ENCODE data around the gene RIN1.
"Not testable (repeated sequence)": the region's sequence is repeated elsewhere in the genome, so short reads cannot be mapped to it uniquely, and the experiment has no call there.

Gene RIN1

DNA sequence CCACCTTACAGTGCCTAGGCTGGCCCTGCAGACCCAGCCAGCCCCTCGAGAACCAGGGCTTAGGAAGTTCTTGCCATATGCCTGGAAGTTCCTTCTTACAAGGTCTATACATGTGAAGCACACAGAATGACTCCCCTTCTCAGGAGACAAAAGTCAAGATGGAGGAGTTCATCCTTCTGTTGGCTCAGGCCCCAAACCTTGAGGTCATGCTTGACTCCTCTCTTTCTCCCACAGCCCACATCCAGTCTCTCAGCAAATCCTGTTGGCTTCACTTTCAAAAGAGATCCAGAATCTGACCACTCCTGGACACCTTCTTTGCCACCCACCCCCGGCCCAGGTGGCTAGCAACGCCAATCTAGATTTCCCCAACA lies 17.6 kb downstream of the RIN1 start:
- no peak for DNase-seq

DNA sequence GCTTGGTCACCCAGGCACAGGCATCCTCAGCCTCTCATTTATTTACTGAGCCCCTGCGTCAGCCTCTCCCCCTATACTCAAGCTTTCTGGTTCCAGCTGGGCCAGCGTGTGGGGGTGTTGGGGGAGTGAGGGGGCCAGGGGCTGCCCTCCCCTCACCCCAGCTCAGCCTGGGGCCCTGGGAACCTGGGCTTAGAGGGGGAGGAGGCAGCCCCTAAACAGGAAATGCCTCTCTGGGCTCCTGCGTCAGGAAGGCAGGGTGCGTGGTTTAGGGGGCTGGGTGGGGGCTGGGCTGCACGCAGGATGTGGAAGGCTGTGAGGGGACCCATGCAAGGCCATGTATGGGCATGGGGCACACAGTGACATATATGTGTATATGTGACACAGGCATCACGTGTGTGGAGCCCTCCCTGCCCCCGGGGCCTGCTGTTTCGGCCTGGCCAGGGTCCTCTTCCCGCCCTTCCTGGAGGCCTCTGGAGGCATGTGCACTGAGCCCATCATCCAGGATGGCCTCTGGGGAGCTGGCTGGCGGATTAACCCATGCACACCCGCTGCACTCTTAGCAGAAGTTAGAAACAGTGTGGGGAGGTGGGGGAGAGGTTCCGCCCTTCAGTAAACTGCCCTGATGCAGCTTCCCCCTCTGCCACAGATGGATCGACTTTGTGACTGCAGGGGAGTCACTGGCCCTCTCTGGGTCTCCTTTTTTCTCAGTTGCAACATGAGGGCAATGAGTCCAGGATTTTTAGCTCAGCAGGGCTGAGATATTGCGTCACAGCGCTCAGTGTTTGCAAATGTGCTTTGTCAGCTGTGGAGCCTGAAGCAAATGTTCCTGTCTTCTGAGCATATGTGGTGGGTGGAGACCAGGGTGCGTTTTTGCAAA lies 18.3 kb downstream of the RIN1 start:
- DNase-seq = peak; percentile 79

DNA sequence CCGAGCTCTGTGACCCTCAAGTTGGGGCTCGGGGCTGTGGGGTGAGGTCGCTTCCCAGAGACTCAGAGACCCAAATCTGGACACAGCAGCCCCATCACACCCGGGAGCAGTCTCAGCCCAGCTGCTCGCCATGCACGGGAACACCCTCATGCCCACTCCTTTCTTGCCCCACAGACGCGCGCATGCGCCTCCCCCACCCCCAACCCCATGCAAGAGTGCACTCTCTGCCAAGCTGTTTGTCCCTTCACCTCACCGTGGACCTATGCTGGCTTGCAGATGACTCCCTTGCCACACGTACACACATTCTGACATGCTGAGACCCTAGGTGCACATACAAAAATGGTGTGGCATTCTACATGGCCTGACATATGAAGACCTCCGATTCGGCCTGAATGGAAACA lies 18.9 kb downstream of the RIN1 start:
- no peak for DNase-seq

DNA sequence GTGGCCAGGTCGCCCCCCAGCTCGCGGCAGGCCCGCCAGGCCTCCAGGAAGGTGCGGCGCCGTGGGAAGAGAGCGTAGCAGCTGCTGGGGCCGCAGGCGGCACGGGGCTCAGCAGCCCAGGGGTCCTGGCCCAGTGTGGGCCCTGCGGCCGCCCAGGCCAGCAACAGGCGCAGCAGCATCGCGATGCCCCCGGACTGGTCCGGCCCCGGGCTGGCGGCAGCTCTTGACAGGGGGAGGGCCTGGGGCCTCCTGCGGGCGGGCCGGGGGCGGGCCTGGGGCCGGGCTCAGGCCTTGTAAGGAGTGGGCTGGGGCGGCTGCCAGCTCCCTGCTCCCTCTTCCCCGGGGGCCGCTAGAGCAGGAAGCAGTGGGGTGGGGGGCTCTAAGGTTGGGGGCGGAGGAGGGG lies 19.4 kb downstream of the RIN1 start, which contains the start of gene CD248:
TSS of gene CD248 (minus strand) at position 196 of the 403 bp plus-strand sequence. CDS start at position 179, 17 bp downstream.
- DNase-seq = no peak

DNA sequence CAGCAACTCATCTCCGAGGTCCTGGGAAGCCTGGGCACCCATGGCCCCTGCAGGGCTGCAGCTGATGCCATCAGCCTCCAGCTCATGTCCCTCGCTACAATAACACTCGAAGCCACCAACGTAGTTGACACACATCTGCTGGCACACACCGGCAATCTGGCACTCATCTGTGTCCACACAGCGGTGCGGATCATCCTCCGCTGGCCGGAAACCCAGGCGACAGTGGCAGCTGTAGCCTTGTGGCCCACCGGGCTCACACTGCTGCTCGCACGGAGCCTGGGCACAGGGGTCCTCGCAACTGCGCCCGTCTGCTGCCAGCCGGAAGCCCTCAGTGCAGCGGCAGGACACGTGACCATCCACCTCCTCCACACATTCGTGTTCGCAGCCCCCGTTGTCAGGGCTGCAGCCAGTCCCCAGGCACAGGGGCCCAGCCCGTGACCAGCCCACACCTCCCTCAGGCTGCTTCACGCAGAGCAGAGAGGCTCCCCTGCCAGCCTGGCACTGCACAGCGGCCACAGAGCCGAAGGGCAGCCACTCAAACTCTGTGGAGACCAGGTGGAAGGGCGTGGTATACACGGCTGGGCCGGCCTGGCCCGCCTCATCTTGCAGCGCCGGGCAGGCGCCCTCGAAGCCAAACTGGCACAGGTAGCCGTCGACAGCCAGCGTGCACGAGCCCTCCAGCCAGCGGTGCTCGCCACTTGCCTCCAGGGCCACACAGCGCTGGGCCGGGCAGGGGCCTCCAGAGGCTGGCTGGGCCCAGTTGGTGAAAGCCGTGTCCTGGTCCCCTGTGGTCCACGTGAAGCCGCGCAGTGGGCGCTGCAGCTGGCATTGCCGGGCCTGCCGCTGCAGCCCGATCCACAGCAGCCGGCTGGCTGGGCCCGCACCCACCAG lies 20.1 kb downstream of the RIN1 start:
- no peak for DNase-seq

DNA sequence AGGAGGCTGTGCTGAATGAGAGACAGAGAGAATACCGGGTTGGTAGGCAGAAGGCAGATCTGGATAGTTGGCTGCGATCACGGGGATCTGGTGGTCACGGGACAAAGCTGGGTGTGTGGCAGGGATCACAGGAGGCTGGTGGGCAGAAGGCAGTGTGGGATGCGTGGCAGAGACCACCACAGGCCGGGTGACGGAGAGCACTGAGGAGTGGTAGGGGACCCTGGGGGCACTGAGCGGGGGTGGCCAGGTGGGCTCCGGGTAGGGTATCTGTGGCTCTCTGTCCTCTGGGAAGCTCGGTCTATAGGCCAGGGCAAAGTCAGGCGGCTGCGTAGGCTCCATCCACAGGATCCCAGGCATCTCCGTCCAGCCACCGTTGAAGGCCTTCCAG lies 20.7 kb downstream of the RIN1 start:
- no peak for DNase-seq

DNA sequence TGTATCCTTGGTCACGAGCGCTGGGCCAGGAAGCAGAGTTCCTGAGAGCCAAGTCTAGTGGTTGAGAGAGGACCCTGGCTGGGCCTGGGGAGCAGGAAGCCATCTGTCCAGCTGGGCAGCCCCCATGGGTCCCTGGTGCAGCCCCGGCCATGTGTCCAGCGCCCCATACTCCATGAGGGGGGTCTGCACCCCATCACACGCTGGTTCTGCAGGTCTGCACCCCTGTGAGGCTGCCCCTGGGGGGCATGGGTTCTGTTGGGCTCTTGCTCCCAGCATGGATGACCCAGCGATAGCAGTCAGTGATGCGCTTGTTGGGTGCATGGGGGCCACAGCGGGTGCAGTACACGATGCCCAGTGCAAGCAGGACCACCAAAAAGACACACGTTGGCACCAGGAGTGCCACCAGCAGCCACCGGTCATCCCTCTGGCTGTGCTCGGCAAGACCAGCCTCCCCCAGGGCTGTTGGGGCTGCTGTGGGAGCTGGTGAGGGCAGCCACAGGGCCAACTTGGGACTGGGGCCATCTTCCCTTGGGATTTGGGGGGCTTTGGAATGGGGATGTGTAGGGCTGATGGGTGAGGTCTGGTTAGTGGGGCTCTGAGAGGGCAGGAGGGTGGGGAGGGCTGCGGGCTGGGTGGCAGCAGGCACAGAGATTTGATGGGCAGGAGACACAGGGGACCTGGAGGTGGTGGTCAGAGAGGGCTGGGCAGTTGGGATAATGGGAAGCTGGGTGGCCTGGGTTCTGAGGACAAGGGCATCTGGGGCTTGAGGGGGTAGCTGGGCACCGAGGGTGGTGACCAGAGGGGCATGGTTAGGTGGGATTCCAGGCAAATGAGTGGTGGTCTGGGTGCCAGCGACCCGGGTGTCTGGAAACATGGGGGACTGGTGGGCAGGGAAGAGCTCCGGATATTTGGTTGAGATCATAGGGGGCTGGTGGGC lies 21.4 kb downstream of the RIN1 start:
- no peak for DNase-seq

DNA sequence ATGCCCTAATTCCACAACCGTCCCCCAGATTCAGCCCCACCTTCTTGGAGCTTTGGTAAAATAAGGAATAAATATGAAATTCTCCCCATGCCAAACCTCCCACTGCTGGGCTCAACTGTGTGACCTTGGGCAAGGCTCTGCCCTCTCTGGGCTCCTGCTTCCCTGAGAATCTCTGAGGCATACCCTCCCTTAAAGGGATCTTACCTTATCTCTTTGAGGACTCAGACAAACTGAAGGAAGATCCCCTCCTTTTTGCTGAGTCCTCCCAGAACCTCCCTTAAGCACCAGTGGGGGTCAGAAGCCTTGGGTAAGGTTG lies 22.1 kb downstream of the RIN1 start:
- no peak for DNase-seq

DNA sequence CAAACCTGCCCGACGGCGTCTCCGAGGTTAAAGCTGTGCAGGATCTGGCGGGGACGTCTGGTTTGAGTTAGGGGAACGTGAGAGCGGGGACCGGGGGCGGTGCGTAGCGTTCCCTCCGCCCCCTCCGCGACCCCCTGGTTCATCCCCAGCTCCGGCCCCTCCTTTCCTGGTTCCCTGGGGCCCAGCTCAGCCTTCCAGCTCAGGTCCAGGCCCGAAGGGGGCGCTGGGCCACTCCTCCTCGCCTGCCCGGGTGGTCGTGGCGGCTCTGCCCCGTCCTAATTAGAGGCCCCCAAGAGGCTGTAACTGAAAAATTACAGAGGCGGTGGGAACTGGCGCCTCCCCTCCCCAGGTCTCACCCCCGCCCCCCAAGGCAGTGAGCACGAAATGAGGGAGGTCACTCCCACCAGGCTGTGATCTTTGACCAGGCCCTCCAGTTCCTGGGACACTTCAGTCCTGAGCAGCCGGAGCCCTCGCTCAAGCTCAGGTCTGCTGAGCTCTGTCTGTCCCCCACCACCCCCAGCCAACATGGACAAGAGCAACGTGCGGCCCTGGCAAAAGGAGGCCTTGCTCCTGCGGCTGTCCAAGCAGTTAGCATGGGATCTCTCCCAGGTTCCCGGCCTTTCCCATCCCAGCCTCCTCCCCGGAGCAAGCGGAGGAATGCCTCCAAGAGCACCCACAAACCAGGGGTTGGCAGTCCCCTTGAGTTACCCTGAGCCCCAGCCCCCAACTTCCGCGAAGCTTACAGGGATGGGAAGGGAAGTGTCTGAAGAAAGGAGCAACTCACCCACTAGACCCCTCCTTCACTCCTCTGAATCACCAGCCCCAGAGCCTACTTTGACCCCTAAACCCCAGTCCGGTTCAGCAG lies 22.7 kb downstream of the RIN1 start:
- DNase-seq = no peak

DNA sequence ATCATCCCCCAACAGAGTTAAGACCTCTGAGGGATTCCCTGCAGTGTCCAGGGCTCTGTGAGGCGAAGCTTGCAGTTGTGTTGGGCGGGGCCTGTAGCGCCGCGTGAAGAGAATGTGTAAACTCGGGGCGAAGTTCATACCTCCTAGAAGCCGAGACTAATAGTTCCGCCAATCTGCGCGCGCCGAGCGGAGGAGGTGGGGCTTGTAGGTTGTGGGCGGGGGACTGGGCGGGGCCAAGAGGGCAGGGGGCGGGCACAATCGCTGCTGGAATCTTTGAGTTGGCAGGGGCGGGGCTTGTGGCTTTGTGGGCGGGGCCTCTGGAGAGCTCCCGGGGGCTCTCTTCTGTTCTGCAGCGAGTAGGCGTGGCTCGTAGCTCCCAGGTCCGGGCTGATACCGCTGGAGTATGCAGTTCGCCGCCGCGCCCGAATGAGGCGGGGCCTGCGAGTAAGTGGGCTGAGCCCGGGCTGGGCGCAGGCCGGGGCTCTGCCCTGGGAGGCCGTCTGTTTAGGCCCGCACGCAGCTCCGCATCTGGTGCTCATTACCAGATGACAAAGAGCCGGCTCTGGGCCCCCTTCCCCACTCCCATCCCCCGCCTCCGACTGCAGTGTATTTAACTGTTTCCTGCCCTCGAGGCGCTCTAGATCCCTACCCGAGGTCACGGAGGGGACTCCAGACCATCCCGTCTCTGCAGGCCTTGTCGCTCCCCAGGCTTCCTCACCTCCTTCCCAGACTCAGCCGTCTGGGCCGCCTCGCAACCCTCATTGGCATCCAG lies 23.5 kb downstream of the RIN1 start:
- DNase-seq = peak; percentile 100

DNA sequence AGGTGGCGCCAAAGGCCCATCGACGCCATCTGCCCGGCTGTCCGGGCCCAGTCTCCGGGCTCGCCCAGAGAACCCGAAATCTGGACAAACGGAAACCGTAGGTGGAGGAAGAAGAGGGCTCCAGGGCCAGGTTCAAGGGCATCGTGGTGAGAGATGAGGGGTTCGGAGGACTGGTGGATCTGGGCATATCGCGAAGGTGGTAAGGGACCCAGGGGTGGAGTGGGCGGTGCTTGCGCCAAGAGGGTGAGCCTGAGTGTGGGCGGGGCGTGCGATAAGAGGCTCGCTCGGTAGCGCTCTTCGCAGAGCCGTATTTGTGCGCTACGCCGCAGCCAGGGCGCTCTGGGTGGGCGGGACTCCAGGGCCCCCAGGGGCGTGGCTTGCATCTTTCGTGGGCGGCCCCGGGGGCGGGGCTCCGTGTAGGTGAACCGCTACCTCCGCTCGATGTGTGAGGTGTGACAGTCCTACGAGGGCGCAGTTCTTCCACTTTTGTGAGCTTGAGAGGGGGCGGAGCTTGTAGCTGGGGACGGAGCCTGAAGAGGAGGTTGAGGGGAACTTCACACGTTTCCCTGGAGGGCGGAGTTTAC lies 24.2 kb downstream of the RIN1 start:
- DNase-seq = peak; percentile 92

DNA sequence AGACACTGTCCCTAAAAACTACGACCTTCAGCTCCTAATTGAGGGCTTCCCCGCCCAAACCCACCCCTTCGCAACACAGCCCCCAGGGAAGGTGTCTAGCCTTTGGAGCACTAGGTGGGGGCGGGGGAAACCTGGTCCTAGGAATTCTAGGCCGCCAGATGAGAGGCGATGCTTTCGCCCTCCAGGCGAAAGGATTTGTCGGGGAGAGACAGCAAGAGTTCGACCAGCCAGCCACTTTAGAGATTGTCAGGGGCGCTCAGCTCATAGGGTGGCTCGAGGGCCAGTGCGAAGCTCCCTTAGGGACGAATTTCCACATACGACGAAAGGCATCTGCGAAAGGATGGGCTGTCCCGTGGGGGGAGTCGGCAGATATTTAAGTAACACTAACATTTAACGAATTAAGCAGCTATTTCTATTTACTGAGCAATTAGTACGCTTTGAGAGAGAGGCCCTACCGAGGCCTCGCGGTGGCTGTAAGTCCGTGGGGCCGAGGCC lies 24.7 kb downstream of the RIN1 start:
- DNase-seq = no peak

DNA sequence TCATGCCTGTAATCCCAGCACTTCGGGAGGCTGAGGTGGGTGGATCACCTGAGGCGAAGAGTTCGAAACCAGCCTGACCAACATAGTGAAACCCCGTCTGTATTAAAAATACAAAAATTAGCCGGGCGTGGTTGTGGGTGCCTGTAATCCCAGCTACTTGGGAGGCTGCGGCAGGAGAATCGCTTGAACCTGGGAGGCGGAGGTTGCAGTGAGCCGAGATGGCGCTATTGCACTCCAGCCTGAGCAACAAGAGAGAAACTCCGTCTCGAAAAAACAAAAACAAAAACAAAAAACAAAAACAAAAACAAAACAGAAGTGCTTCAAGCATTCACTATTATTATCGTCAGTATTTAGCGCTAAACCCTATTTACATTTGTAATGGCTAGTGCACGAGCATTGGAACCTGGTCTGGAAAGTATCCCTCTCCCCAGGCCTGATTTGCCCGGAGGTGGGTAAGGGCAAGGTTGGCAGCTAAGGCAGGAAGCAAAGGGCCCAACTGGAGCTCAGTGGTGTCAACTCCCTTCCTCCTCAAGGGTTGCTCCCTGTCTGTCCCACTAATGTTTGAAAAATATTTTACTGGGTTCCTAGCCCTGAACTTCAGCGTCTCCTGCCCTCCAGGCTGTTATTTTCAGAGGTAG lies 25.3 kb downstream of the RIN1 start:
- DNase-seq = not testable (repeated sequence)

DNA sequence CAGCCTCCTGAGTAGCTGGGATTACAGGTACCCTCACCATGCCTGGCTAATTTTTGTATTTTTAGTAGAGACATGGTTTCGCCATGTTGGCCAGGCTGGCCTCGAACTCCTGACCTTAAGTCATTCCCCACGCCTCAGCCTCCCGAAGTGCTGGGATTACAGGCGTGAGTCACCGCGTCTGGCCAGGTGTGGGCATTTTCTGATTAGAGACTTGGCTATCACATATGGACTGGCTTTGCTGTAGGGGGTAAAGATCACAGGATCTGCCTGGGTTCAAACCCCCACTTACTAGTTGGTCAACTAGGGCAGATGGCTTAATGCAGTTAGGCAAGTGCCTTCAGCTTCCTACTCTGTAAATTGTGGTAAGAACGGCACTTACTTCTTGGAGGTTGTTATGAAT lies 25.9 kb downstream of the RIN1 start:
- no peak for DNase-seq

DNA sequence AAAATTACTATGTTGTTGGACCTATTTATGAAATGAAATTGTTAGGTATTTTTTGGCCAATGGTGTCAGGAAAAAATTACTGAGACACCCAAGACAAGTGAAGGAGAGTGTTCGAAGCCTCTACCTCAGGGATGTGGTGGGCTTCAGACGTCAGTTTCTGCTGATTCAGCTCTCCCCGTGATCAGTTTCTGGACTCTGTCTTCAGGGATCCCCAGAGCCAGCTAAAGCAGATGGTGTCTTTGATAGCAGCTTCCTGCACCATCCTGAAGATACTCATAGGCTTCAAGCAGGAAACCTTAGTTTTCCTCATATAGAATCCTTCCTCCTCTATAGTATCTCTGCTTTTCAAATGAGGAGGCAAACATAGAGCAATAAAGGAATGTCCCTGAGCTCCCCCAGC lies 26.8 kb downstream of the RIN1 start:
- DNase-seq = no peak

DNA sequence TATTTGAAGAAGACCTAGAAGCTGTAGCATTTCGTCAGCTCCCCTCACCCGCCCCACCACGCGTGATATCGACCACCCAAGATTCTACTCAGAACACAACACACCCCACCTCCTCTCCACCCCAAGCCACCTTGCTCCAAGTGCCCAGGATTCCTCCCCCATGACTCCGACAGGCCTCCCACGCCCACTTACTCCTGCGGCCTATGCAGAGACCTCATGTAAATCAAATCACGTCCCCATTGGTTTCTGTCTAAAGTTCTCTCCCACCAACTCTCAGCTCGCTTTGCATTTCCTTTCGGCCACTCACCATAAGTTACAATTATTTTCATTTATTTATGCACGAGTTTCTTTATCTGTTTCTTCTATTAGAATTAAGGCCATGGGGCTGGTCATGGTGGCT lies 33.6 kb downstream of the RIN1 start:
- DNase-seq = no peak

DNA sequence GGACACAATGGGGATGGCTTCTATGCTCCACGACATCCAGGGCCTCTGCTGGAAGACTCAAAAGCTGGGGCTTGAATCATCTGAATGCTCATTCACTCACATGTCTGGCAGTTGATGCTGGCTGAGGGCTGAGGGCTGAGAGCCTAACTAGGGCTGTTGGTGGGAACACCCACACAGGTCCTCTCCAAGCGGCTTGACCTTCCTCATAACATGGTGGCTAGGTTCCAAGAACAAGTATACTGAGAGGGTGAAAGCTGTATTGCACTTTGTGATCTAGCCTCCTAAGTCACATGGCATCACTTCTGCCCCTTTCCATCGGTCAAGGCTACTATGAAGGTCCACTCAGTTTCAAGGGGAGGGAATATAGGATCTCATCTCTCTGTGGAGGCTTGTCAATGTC lies 37.0 kb downstream of the RIN1 start:
- DNase-seq = no peak

DNA sequence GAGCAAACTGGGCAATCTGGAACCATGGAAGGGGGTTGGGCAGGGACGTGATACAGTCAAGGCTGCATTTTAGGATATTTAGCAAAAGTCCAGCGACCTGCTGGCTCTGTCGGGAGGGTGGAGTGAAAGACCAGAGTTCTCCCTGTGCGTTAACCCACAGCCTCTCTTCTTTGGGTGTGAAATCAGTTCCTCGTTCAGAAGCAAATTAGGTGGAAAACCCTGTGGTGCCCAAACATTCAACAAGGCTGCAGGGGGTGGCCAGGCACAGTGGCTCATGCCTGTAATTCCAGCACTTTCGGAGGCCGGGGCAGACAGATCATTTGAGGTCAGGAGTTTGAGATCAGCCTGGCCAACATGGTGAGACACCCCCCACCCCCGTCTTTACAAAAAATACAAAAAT lies 38.6 kb downstream of the RIN1 start:
- no peak for DNase-seq

DNA sequence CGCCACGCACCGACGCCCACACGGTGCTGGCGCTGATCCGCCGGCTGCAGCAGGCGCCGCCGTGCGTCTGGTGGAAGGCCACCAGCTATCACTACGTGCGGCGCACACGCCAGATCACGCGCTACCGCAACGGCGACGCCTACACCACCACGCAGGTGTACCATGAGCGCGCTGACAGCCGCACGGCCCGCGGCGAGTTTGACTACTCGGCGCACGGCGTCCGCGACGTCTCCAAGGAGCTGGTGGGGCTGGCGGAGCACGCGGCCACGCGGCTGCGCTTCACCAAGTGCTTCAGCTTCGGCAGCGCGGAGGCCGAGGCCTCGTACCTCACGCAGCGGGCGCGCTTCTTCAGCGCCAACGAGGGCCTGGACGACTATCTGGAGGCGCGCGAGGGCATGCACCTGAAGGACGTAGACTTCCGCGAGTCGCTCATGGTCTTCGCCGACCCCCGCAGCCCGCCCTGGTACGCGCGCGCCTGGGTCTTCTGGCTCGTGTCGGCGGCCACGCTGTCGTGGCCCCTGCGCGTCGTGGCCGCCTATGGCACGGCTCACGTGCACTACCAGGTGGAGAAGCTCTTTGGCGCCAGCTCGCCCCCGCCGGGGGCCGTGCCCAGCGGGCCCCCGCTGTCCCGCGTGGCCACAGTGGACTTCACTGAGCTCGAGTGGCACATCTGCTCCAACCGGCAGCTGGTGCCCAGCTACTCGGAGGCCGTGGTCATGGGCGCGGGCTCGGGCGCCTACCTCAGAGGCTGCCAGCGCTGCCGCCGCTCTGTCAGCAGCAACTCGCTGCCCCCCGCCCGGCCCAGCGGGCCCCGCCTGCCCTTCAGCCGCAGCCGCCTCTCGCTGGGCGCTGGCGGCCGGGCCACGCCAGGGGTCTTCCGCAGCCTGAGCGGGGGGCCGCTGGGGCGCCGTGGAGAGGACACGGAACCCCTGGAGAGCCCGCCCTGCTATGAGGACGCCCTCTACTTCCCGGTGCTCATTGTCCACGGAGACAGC lies 41.3 kb downstream of the RIN1 start:
- no peak for DNase-seq

All from RPMI8226 (cell line).